Muscle layer of duodenum (tissue), 2 donors: ENCODE data around the gene MED4.

Experiments
- H3K27ac ChIP-seq: one replicate; pipeline ENCODE4 v1.7.0; 2013; ENCODE audit warnings: mild to moderate bottlenecking, low read length
- H3K27me3 ChIP-seq: one replicate; pipeline ENCODE4 v1.7.0; 2013; ENCODE audit warnings: low read depth, mild to moderate bottlenecking, control low read depth, low read length
- H3K36me3 ChIP-seq, 2 donors: one replicate each; pipeline ENCODE4 v1.7.0; 2013; ENCODE audit warnings: low read length in 2 of 2, control low read depth in 1 of 2, mild to moderate bottlenecking in 1 of 2; ENCODE audit not compliant: insufficient read depth in 2 of 2, control insufficient read depth in 1 of 2
- H3K4me1 ChIP-seq, 2 donors: one replicate each; pipeline ENCODE4 v1.7.0; 2013; ENCODE audit warnings: low read length in 2 of 2, mild to moderate bottlenecking in 2 of 2, control low read depth in 1 of 2, moderate library complexity in 1 of 2; ENCODE audit not compliant: insufficient read depth in 2 of 2, control insufficient read depth in 1 of 2
- H3K4me3 ChIP-seq, 2 donors: one replicate each; pipeline ENCODE4 v1.7.0; 2013; ENCODE audit warnings: low read length in 2 of 2, low read depth in 1 of 2, mild to moderate bottlenecking in 1 of 2
- H3K9me3 ChIP-seq, 2 donors: one replicate each; pipeline ENCODE4 v1.7.0; 2013; ENCODE audit warnings: low read length in 2 of 2, control low read depth in 1 of 2, mild to moderate bottlenecking in 1 of 2; ENCODE audit not compliant: control insufficient read depth in 1 of 2
- donor health status: healthy.

The MED4 gene

GRCh38 chr13:48094781-48095502, at the start of gene MED4:
Gene MED4 (minus strand): TSS chr13:48095104. CDS start chr13:48095078, 26 bp downstream.
- Histone ChIP-seq H3K27ac (peak within 1 kb of the TSS; percentile 74), H3K27me3 (no peaks in the 10 kb centered on the region), H3K36me3 (no peaks in the 10 kb centered on the region), H3K4me1 (peaks cover 14 to 32% of the 10 kb centered on the region in 2 donors), H3K9me3 (no peaks in the 10 kb centered on the region), H3K4me3 (peak within 1 kb of the TSS; percentile 88 to 92)

GRCh38 chr13:48144413-48145035, 49.6 kb upstream of the MED4 start:
- H3K27me3 ChIP-seq, result no peaks in the 10 kb centered on the region
- no peaks in the 10 kb centered on the region for H3K36me3 ChIP-seq
- no peaks in the 10 kb centered on the region for H3K4me1 ChIP-seq
- peak overlapping the region; percentile 26 for H3K27ac ChIP-seq
- no peaks in the 10 kb centered on the region for H3K9me3 ChIP-seq
- H3K4me3 ChIP-seq, result no peak overlapping the region

GRCh38 chr13:48142436-48142835, 47.5 kb upstream of the MED4 start:
- Histone ChIP-seq H3K36me3 (no peaks in the 10 kb centered on the region), H3K27ac (no peak overlapping the region), H3K9me3 (no peaks in the 10 kb centered on the region), H3K27me3 (no peaks in the 10 kb centered on the region), H3K4me3 (no peak overlapping the region), H3K4me1 (no peaks in the 10 kb centered on the region)

- no peaks in the 10 kb centered on the region for H3K36me3 ChIP-seq
- H3K27ac ChIP-seq, result no peak overlapping the region
- H3K27me3 ChIP-seq, result no peaks in the 10 kb centered on the region
- H3K4me3 ChIP-seq, result no peak overlapping the region
- H3K4me1 ChIP-seq, result no peaks in the 10 kb centered on the region
- no peaks in the 10 kb centered on the region for H3K9me3 ChIP-seq
Measured at GRCh38 chr13:48138270-48138669, 43.4 kb upstream of the MED4 start.

DNA sequence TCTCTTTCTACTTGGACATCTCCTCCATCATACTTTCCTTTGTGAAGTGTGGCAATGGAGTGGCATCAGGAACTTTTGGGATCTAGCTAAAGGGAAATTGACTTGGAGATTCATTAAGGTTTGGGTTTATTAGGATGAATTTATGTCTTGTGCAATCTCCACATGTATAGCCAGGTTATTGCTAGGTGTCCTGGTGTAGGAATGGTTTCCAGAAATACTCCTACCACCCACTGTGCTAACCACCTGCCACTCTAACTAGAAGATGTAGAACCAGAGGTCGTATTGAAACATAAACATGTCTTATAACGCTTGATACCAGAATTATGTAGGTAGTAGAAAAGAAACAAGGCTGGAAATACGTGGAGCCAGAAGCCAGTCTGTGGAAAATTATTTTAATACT, 38.1 kb upstream of the MED4 start:
- H3K27me3 ChIP-seq, result no peaks in the 10 kb centered on the region
- no peaks in the 10 kb centered on the region for H3K9me3 ChIP-seq
- H3K36me3 ChIP-seq, result no peaks in the 10 kb centered on the region
- H3K4me1 ChIP-seq, result peaks cover 0 to 4% of the 10 kb centered on the region in 2 donors
- no peak overlapping the region for H3K4me3 ChIP-seq
- H3K27ac ChIP-seq, result no peak overlapping the region

GRCh38 chr13:48131533-48131932, 36.6 kb upstream of the MED4 start:
- no peak overlapping the region for H3K4me3 ChIP-seq
- no peaks in the 10 kb centered on the region for H3K36me3 ChIP-seq
- no peaks in the 10 kb centered on the region for H3K9me3 ChIP-seq
- no peak overlapping the region for H3K27ac ChIP-seq
- peaks cover 0 to 17% of the 10 kb centered on the region in 2 donors for H3K4me1 ChIP-seq
- no peaks in the 10 kb centered on the region for H3K27me3 ChIP-seq

- Histone ChIP-seq H3K36me3 (no peaks in the 10 kb centered on the region), H3K4me3 (no peak overlapping the region), H3K4me1 (peaks cover 5 to 29% of the 10 kb centered on the region in 2 donors), H3K27me3 (no peaks in the 10 kb centered on the region), H3K27ac (peak overlapping the region; percentile 18), H3K9me3 (no peaks in the 10 kb centered on the region)
Measured at GRCh38 chr13:48126944-48127830, 32.3 kb upstream of the MED4 start.

- peak overlapping the region; percentile 3 to 31 for H3K4me3 ChIP-seq
- H3K27me3 ChIP-seq, result no peaks in the 10 kb centered on the region
- H3K4me1 ChIP-seq, result peaks cover 5 to 37% of the 10 kb centered on the region in 2 donors
- H3K9me3 ChIP-seq, result no peaks in the 10 kb centered on the region
- no peaks in the 10 kb centered on the region for H3K36me3 ChIP-seq
- peak overlapping the region; percentile 81 for H3K27ac ChIP-seq
Measured at GRCh38 chr13:48125794-48126228, 30.9 kb upstream of the MED4 start.

- Histone ChIP-seq H3K4me3 (no peak overlapping the region), H3K4me1 (peaks cover 5 to 40% of the 10 kb centered on the region in 2 donors), H3K27me3 (no peaks in the 10 kb centered on the region), H3K9me3 (no peaks in the 10 kb centered on the region), H3K27ac (no peak overlapping the region), H3K36me3 (no peaks in the 10 kb centered on the region)
Measured at GRCh38 chr13:48123812-48124211, 28.9 kb upstream of the MED4 start.

- Histone ChIP-seq H3K9me3 (no peaks in the 10 kb centered on the region), H3K4me3 (no peak overlapping the region), H3K4me1 (peaks cover 5 to 29% of the 10 kb centered on the region in 2 donors), H3K27me3 (no peaks in the 10 kb centered on the region), H3K36me3 (no peaks in the 10 kb centered on the region), H3K27ac (peak overlapping the region; percentile 2)
Measured at GRCh38 chr13:48121733-48122132, 26.8 kb upstream of the MED4 start.

DNA sequence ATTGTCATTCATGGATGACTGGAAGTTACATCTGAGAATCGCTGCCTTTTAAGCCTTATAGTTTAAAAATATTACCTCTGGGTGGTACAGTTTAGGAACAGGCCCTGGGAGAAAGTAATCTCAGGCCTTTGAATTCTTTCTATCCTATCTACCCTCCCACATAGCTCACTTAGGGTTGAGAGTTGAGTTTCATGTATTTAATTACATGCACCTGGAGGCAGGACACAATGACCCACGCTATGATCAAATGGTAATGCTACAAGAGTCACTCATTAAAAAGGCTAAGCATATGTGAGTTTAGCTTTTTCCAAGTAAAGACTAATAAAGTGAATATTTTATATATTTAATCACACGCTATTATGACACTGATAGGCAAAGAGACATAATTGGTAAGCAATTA, 25.3 kb upstream of the MED4 start:
- Histone ChIP-seq H3K9me3 (no peaks in the 10 kb centered on the region), H3K4me1 (peaks cover 0 to 22% of the 10 kb centered on the region in 2 donors), H3K27me3 (no peaks in the 10 kb centered on the region), H3K4me3 (no peak overlapping the region), H3K36me3 (no peaks in the 10 kb centered on the region), H3K27ac (no peak overlapping the region)
